ENCODE measurements around the gene ALS2. TPM values are rescaled to one million over a fixed set of nuclear protein-coding genes. Genes with fewer than 3 reads are reported as not detected.

ALS2 gene
- total and polyA plus RNA-seq, 4 donors = 8.2 to 35.3 (median 15.0) TPM

GRCh38 chr2:201669865-201670264 is 110.9 kb downstream of the ALS2 start:
- Histone ChIP-seq H3K9me3 (ENCODE audit: control insufficient read depth in 4 of 4, low read length in 3 of 4) (no peaks in the 10 kb centered on the region), H3K27me3 (ENCODE audit: control insufficient read depth in 4 of 4, insufficient read depth in 4 of 4, low read length in 3 of 4) (no peaks in the 10 kb centered on the region), H3K36me3 (ENCODE audit: control insufficient read depth in 4 of 4, insufficient read depth in 3 of 4, low read depth in 1 of 4, low read length in 3 of 4) (no peaks in the 10 kb centered on the region), H3K4me3 (ENCODE audit: low read depth in 1 of 3, low read length in 3 of 3) (no peak overlapping the region), H3K9ac (ENCODE audit: low read depth in 1 of 2, low read length in 2 of 2) (no peak overlapping the region), H3K4me1 (ENCODE audit: control insufficient read depth in 4 of 4, insufficient read depth in 4 of 4, low read length in 3 of 4) (no peaks in the 10 kb centered on the region), H3K27ac (ENCODE audit: low read depth in 1 of 2, low read length in 2 of 2) (no peak overlapping the region)
- TF ChIP-seq, protein P1, sequence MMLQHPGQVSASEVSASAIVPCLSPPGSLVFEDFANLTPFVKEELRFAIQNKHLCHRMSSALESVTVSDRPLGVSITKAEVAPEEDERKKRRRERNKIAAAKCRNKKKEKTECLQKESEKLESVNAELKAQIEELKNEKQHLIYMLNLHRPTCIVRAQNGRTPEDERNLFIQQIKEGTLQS (IDR thresholded peaks at IDR 0.05) = no peak
- no peak for TF ChIP-seq GABPA (IDR thresholded peaks at IDR 0.05 in 1 of 2, conservative IDR thresholded peaks at IDR 0.05 in 1 of 2)
- no peak for TF ChIP-seq RAD21 (IDR thresholded peaks at IDR 0.05)
- TF ChIP-seq EGR1 (IDR thresholded peaks at IDR 0.05; ENCODE audit: low read depth in 2 of 2) = no peak
- TF ChIP-seq FOXA1 (IDR thresholded peaks at IDR 0.05) = no peak
- no peak for TF ChIP-seq NR2F2 (IDR thresholded peaks at IDR 0.05)
- TF ChIP-seq, protein P2, sequence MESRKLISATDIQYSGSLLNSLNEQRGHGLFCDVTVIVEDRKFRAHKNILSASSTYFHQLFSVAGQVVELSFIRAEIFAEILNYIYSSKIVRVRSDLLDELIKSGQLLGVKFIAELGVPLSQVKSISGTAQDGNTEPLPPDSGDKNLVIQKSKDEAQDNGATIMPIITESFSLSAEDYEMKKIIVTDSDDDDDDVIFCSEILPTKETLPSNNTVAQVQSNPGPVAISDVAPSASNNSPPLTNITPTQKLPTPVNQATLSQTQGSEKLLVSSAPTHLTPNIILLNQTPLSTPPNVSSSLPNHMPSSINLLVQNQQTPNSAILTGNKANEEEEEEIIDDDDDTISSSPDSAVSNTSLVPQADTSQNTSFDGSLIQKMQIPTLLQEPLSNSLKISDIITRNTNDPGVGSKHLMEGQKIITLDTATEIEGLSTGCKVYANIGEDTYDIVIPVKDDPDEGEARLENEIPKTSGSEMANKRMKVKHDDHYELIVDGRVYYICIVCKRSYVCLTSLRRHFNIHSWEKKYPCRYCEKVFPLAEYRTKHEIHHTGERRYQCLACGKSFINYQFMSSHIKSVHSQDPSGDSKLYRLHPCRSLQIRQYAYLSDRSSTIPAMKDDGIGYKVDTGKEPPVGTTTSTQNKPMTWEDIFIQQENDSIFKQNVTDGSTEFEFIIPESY (IDR thresholded peaks at IDR 0.05) = no peak
- no peak for TF ChIP-seq SP1 (IDR thresholded peaks at IDR 0.05)
- TF ChIP-seq TAF1 (conservative IDR thresholded peaks at IDR 0.05) = no peak
- TF ChIP-seq JUND (IDR thresholded peaks at IDR 0.05) = no peak
- TF ChIP-seq REST (IDR thresholded peaks at IDR 0.05) = no peak
- TF ChIP-seq RXRA (IDR thresholded peaks at IDR 0.05) = no peak
- TF ChIP-seq MAX (IDR thresholded peaks at IDR 0.05) = no peak
- TF ChIP-seq, protein P3, sequence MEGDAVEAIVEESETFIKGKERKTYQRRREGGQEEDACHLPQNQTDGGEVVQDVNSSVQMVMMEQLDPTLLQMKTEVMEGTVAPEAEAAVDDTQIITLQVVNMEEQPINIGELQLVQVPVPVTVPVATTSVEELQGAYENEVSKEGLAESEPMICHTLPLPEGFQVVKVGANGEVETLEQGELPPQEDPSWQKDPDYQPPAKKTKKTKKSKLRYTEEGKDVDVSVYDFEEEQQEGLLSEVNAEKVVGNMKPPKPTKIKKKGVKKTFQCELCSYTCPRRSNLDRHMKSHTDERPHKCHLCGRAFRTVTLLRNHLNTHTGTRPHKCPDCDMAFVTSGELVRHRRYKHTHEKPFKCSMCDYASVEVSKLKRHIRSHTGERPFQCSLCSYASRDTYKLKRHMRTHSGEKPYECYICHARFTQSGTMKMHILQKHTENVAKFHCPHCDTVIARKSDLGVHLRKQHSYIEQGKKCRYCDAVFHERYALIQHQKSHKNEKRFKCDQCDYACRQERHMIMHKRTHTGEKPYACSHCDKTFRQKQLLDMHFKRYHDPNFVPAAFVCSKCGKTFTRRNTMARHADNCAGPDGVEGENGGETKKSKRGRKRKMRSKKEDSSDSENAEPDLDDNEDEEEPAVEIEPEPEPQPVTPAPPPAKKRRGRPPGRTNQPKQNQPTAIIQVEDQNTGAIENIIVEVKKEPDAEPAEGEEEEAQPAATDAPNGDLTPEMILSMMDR (IDR thresholded peaks at IDR 0.05; ENCODE audit: low read depth, low read length, missing input control) = no peak
- no peak for TF ChIP-seq YY1 (IDR thresholded peaks at IDR 0.05)
- TF ChIP-seq HNF4G (IDR thresholded peaks at IDR 0.05) = no peak
- TF ChIP-seq FOXA2 (IDR thresholded peaks at IDR 0.05) = no peak
- TF ChIP-seq HNF4A (conservative IDR thresholded peaks at IDR 0.05) = no peak
- DNase-seq (ENCODE audit: low spot score) = no peak
- 95% methylated on average over 1 of the region's 1 CpG for WGBS
